ENCODE results near the gene SLC28A1. TPM values are rescaled to one million over a fixed set of nuclear protein-coding genes. Genes with fewer than 3 reads are reported as not detected.

SLC28A1 gene
- total and polyA plus RNA-seq, 2 of the 4 experiments (the other 2 are of a cell fraction) = not detected

DNA sequence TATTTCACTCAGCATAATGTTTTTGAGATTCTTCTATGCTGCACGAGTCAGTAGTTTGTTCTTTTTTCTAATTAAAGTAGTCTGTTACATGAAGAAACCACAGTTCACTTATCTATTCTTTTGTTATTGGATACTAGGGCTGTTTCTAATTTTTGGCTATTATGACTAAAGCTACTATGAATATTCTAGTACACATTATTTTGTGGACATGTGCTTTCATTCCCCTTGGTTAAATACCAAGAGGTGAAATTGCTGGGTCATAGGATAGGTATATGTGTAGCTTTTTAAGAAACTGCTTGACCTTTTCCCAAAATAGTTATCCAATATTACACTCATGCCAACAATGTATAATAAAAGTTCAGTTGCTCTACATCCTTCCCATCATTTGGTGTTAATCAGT lies 106.0 kb downstream of the SLC28A1 start:
- Histone ChIP-seq H3K4ac (ENCODE audit: low read depth, low read length) (no peak overlapping the region), H3K14ac (replicated peaks; ENCODE audit: low read depth, low read length) (no peak overlapping the region), H3K4me1 (ENCODE audit: control insufficient read depth, insufficient read depth, low read length) (peaks cover 6% of the 10 kb centered on the region), H2BK15ac (ENCODE audit: low read depth, low read length) (no peak overlapping the region), H3K56ac (ENCODE audit: extremely low read depth, insufficient read depth, low read length) (no peak overlapping the region), H3K4me2 (ENCODE audit: low read depth, low read length) (no peak overlapping the region), H3K23ac (ENCODE audit: low read depth, low read length) (no peak overlapping the region), H2AFZ (replicated peaks; ENCODE audit: low read length, poor library complexity) (no peak overlapping the region), H2AK5ac (ENCODE audit: low read depth, low read length) (no peak overlapping the region), H3K9me3 (ENCODE audit: control insufficient read depth, insufficient read depth, low read length) (no peaks in the 10 kb centered on the region), H2AK9ac (replicated peaks; ENCODE audit: low read depth, low read length, poor library complexity) (no peak overlapping the region), H3K4me3 (ENCODE audit: insufficient read depth, low read depth, low read length) (no peak overlapping the region), H2BK5ac (ENCODE audit: low read depth, low read length, poor library complexity, severe bottlenecking) (no peak overlapping the region), H2BK20ac (ENCODE audit: low read depth, low read length) (no peak overlapping the region), H3K27me3 (ENCODE audit: control insufficient read depth, insufficient read depth, low read length) (no peaks in the 10 kb centered on the region), H3K27ac (ENCODE audit: insufficient read depth, low read length) (no peak overlapping the region), H4K91ac (ENCODE audit: insufficient read depth, low read depth, low read length) (no peak overlapping the region), H3K18ac (ENCODE audit: low read depth, low read length) (no peak overlapping the region), H2BK120ac (ENCODE audit: low read depth, low read length) (no peak overlapping the region), H3K9me1 (ENCODE audit: insufficient read depth, low read length) (peaks cover 7% of the 10 kb centered on the region), H3K9ac (ENCODE audit: low read depth, low read length) (no peak overlapping the region), H3K36me3 (ENCODE audit: control insufficient read depth, insufficient read depth, low read length) (no peaks in the 10 kb centered on the region), H4K8ac (ENCODE audit: low read depth in 2 of 2, low read length in 2 of 2) (no peak overlapping the region), H3K79me1 (ENCODE audit: low read depth in 1 of 2, low read length in 2 of 2) (peaks cover 15 to 87% of the 10 kb centered on the region in 2 experiments), H4K20me1 (ENCODE audit: insufficient read depth, low read length) (peaks cover 73% of the 10 kb centered on the region), H4K5ac (ENCODE audit: low read depth, low read length) (no peak overlapping the region)
- BruUV-seq (replicated peaks) = no TSS peak
- in situ Hi-C loops (cut with MboI; ENCODE audit: low sequenced_read_pairs) = no loop called here
- dilution Hi-C loops (cut with HindIII; ENCODE audit: low sequenced_read_pairs, unreplicated experiment) = no loop called here
- WGBS, 2 experiments (ENCODE audit: extremely low coverage in 2 of 2, insufficient read length in 1 of 2) = no CpG with 5 or more reads among the region's 1 CpG
- ChIA-PET CTCF (no interaction called here), POLR2A (ENCODE audit: unreplicated experiment) (no interaction called here)
- DNase-seq = no peak
- ATAC-seq (ENCODE audit: low read depth) = no peak
- TF ChIP-seq RAD21 (IDR thresholded peaks at IDR 0.05; ENCODE audit: low read length) (no peak), POLR2A (IDR thresholded peaks at IDR 0.05; ENCODE audit: low read depth, low read length) (no peak), BHLHE40 (IDR thresholded peaks at IDR 0.05; ENCODE audit: low read depth, low read length) (no peak), MAFK (IDR thresholded peaks at IDR 0.05; ENCODE audit: low read depth, low read length) (no peak), CEBPB (IDR thresholded peaks at IDR 0.05; ENCODE audit: low read depth, low read length) (no peak), CHD1 (IDR thresholded peaks at IDR 0.05; ENCODE audit: low read depth, low read length) (no peak), MXI1 (IDR thresholded peaks at IDR 0.05; ENCODE audit: borderline replicate concordance, low read depth, low read length) (no peak), MAZ (IDR thresholded peaks at IDR 0.05; ENCODE audit: borderline replicate concordance, low read depth, low read length) (no peak)
- TF ChIP-seq, protein P1, sequence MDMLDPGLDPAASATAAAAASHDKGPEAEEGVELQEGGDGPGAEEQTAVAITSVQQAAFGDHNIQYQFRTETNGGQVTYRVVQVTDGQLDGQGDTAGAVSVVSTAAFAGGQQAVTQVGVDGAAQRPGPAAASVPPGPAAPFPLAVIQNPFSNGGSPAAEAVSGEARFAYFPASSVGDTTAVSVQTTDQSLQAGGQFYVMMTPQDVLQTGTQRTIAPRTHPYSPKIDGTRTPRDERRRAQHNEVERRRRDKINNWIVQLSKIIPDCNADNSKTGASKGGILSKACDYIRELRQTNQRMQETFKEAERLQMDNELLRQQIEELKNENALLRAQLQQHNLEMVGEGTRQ (IDR thresholded peaks at IDR 0.05; ENCODE audit: low read depth, low read length) = no peak
- intact Hi-C loops (cut with micrococcal nuclease) = loop anchor here (5.0 kb wide), 1 partner anchor 37 kb away; no protein-coding TSS in a partner anchor
